ENCODE measurements around the gene CPXM2. TPM values are rescaled to one million over a fixed set of nuclear protein-coding genes. Genes with fewer than 3 reads are reported as not detected.

The CPXM2 gene
- total RNA-seq, 2 experiments from 2014 or later = not detected

DNA sequence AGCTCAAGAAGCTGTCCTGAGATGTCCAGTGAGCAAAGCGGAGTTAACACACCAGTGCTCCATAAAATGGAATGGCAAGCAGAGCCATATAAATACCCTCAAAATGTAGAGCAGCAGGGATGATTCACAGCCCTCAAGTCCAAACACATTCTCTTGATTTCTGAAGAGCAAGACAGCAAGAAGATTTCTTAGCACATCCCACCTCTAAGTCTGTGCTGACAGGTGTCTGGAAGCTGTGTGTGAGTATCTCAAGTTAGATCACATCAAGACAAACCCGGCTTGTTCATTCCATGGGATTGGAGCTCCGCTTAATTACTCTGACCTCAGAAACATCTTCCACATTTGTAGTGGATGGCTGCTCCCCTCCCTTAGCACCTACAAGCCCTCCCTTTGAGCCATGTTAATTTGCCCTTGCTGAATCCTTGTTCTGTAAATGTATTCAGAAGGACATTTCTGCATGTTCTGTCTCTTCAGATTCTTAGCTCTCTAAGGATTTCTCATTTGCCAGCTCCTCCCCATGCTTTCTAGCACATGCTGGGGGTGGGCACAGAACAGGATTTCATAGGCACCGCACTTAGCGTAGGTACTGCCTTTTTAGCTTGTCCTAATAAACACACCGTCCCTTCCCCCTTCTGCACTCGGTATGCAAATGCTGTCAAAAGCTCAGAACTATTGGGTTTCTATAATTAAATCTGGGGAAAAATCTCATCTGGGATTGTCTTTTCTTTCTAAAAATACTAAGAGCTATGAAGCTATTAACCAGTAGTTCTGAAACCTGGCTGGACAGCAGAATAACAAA is 112.7 kb downstream of the CPXM2 start:
- no peaks in the 10 kb centered on the region for H3K9me3 Mint-ChIP-seq
- no peak for DNase-seq
- no peak overlapping the region for H3K27ac Mint-ChIP-seq
- no peaks in the 10 kb centered on the region for H3K36me3 Mint-ChIP-seq
- peaks cover 25% of the 10 kb centered on the region for H3K27me3 Mint-ChIP-seq
- H3K4me1 Mint-ChIP-seq (ENCODE audit: low read depth) = no peaks in the 10 kb centered on the region
- ChIA-PET CTCF (no interaction called here), POLR2A (no interaction called here)
- H3K4me3 Mint-ChIP-seq = no peak overlapping the region
- intact Hi-C loops (cut with micrococcal nuclease) = no loop called here

GRCh38 chr10:123777881-123778280 is 113.7 kb downstream of the CPXM2 start:
- no peak for DNase-seq
- ChIA-PET POLR2A (no interaction called here), CTCF (no interaction called here)
- H3K9me3 Mint-ChIP-seq = peaks cover 10% of the 10 kb centered on the region
- no peak overlapping the region for H3K27ac Mint-ChIP-seq
- intact Hi-C loops (cut with micrococcal nuclease) = no loop called here
- peaks cover 29% of the 10 kb centered on the region for H3K27me3 Mint-ChIP-seq
- H3K4me1 Mint-ChIP-seq (ENCODE audit: low read depth) = peaks cover 2% of the 10 kb centered on the region
- H3K36me3 Mint-ChIP-seq = peaks cover 5% of the 10 kb centered on the region
- no peak overlapping the region for H3K4me3 Mint-ChIP-seq

DNA sequence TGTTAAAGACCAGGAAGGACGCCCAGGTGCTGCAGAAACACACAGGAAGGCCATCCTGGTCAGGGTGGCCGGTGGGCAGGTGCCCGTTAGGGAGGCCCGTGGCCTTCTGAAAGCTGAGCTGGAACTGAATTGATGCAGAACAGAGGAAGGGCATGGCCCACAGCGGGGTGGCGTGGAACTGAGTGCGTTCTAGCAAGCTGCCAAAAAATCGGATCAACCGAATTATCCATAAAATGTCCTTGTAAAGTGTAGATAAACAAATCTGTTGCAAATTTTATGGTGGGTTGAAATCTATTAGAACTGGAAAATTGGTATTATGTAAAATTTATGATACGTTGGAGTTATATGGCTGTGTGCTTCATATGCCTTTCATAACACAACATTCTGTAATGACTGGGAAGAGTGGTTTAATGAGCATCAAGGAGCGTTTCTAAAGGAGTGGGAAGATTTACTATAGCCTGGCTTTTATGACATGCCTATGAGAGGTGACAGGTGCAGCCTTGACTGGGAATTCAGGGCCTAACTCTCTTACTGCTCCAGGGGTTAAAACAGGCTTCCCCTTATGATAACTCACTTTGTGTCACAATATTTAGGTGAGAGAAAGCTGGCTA is 117.4 kb downstream of the CPXM2 start:
- ChIA-PET POLR2A (no interaction called here), CTCF (no interaction called here)
- H3K4me3 Mint-ChIP-seq = no peak overlapping the region
- DNase-seq = no peak
- intact Hi-C loops (cut with micrococcal nuclease) = no loop called here
- peaks cover 2% of the 10 kb centered on the region for H3K4me1 Mint-ChIP-seq (ENCODE audit: low read depth)
- peaks cover 15% of the 10 kb centered on the region for H3K27me3 Mint-ChIP-seq
- peaks cover 7% of the 10 kb centered on the region for H3K36me3 Mint-ChIP-seq
- H3K9me3 Mint-ChIP-seq = peaks cover 19% of the 10 kb centered on the region
- no peak overlapping the region for H3K27ac Mint-ChIP-seq

GRCh38 chr10:123772645-123773508 is 118.7 kb downstream of the CPXM2 start:
- Mint-ChIP-seq H3K27ac (peak overlapping the region; percentile 82), H3K4me1 (ENCODE audit: low read depth) (peaks cover 2% of the 10 kb centered on the region), H3K27me3 (peaks cover 14% of the 10 kb centered on the region), H3K9me3 (peaks cover 19% of the 10 kb centered on the region), H3K36me3 (peaks cover 7% of the 10 kb centered on the region), H3K4me3 (peak overlapping the region; percentile 63)
- peak; percentile 24 for DNase-seq
- intact Hi-C loops (cut with micrococcal nuclease) = no loop called here
- ChIA-PET CTCF (no interaction called here), POLR2A (no interaction called here)

- Mint-ChIP-seq H3K27me3 (peaks cover 10% of the 10 kb centered on the region), H3K27ac (peak overlapping the region; percentile 82), H3K9me3 (peaks cover 19% of the 10 kb centered on the region), H3K4me1 (ENCODE audit: low read depth) (peaks cover 2% of the 10 kb centered on the region), H3K4me3 (peak overlapping the region; percentile 63), H3K36me3 (peaks cover 7% of the 10 kb centered on the region)
- intact Hi-C loops (cut with micrococcal nuclease) = no loop called here
- CTCF ChIA-PET = no interaction called here
- DNase-seq = no peak
- POLR2A ChIA-PET = no interaction called here
Observed at GRCh38 chr10:123771877-123772644, 119.5 kb downstream of the CPXM2 start.

DNA sequence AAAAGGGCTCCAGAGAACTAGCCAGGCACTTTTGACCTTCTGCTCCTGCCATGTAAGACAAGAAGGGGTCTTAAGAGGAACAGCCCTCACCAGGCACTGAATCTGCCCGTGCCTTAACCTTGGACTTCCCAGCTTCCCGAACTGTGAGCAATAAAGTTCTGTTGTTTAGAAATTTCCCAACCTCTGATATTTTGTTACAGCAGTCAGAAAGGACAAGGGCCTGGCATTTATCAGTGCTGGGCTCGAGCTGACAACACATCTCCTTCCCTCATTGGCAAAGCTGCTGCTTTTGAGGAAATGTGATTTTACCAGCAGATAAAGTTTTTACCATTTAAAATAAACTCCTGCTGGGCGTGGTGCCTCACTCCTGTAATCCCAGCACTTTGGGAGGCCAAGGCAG is 122.0 kb downstream of the CPXM2 start:
- CTCF ChIA-PET = no interaction called here
- intact Hi-C loops (cut with micrococcal nuclease) = no loop called here
- H3K4me3 Mint-ChIP-seq = no peak overlapping the region
- no peak for DNase-seq
- peaks cover 7% of the 10 kb centered on the region for H3K36me3 Mint-ChIP-seq
- no peak overlapping the region for H3K27ac Mint-ChIP-seq
- POLR2A ChIA-PET = no interaction called here
- H3K4me1 Mint-ChIP-seq (ENCODE audit: low read depth) = peaks cover 2% of the 10 kb centered on the region
- H3K9me3 Mint-ChIP-seq = peaks cover 19% of the 10 kb centered on the region
- H3K27me3 Mint-ChIP-seq = peaks cover 18% of the 10 kb centered on the region

- Mint-ChIP-seq H3K27me3 (peaks cover 17% of the 10 kb centered on the region), H3K4me1 (ENCODE audit: low read depth) (no peaks in the 10 kb centered on the region), H3K4me3 (no peak overlapping the region), H3K9me3 (no peaks in the 10 kb centered on the region), H3K27ac (no peak overlapping the region), H3K36me3 (no peaks in the 10 kb centered on the region)
- POLR2A ChIA-PET = no interaction called here
- CTCF ChIA-PET = no interaction called here
- DNase-seq = no peak
- intact Hi-C loops (cut with micrococcal nuclease) = no loop called here
Observed at GRCh38 chr10:123766761-123767160, 124.8 kb downstream of the CPXM2 start.

GRCh38 chr10:123766012-123766411 is 125.6 kb downstream of the CPXM2 start:
- ChIA-PET POLR2A (no interaction called here), CTCF (no interaction called here)
- Mint-ChIP-seq H3K4me1 (ENCODE audit: low read depth) (no peaks in the 10 kb centered on the region), H3K4me3 (no peak overlapping the region), H3K36me3 (no peaks in the 10 kb centered on the region), H3K27ac (no peak overlapping the region), H3K9me3 (no peaks in the 10 kb centered on the region), H3K27me3 (peaks cover 17% of the 10 kb centered on the region)
- intact Hi-C loops (cut with micrococcal nuclease) = no loop called here
- DNase-seq = no peak

DNA sequence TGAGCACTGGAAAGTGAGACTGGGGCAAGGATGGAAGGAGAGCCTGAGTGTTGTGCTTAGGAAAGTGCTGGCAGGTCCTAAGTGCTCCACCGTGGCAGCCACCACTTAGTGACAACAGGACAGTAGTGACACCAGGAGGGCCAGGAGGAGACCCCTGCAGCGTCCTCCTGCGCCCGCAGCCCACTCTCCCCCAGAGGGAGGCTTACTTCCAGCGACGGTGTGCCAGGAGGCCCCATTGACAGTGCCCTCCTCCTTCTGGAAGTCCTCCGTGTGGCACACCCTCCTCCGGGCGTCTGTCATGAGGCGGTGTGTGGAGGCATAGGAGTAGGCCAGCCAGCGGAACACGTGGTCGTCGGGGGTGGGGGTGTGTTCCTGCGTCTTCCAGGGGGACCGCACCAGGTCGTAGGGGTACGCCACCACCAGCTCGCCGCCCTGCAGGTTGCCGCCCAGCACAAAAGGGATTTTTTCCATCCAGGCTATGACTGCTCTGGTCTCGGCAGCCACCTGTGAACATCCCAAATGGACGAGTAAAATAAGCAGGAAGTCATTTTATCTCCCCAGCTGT is 129.9 kb downstream of the CPXM2 start:
- Mint-ChIP-seq H3K36me3 (no peaks in the 10 kb centered on the region), H3K4me1 (ENCODE audit: low read depth) (no peaks in the 10 kb centered on the region), H3K27ac (no peak overlapping the region), H3K27me3 (peaks cover 10% of the 10 kb centered on the region), H3K4me3 (no peak overlapping the region), H3K9me3 (no peaks in the 10 kb centered on the region)
- POLR2A ChIA-PET = no interaction called here
- intact Hi-C loops (cut with micrococcal nuclease) = no loop called here
- CTCF ChIA-PET = no interaction called here
- DNase-seq = no peak

DNA sequence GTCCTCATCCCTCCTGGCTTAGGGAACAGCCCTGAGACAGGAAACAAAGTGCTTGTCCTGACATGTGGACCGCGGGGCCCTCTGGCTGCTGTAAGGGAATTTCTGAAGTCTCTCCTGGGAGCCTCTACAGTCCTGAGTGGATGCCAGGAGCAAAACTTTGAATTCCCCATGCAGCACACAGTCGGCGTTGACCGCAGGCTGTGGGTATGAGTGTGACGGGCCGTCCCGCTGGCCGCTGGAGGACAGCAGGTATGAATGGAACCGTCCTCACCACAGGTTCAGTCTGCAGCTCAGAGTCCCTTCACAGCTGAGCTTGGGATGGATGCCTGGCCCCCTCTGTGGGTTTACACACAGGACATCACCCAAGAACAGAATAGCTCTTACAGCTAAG is 130.6 kb downstream of the CPXM2 start:
- ChIA-PET CTCF (no interaction called here), POLR2A (no interaction called here)
- intact Hi-C loops (cut with micrococcal nuclease) = no loop called here
- no peaks in the 10 kb centered on the region for H3K4me1 Mint-ChIP-seq (ENCODE audit: low read depth)
- no peaks in the 10 kb centered on the region for H3K36me3 Mint-ChIP-seq
- peaks cover 8% of the 10 kb centered on the region for H3K27me3 Mint-ChIP-seq
- H3K27ac Mint-ChIP-seq = no peak overlapping the region
- no peak overlapping the region for H3K4me3 Mint-ChIP-seq
- no peaks in the 10 kb centered on the region for H3K9me3 Mint-ChIP-seq
- DNase-seq = no peak

DNA sequence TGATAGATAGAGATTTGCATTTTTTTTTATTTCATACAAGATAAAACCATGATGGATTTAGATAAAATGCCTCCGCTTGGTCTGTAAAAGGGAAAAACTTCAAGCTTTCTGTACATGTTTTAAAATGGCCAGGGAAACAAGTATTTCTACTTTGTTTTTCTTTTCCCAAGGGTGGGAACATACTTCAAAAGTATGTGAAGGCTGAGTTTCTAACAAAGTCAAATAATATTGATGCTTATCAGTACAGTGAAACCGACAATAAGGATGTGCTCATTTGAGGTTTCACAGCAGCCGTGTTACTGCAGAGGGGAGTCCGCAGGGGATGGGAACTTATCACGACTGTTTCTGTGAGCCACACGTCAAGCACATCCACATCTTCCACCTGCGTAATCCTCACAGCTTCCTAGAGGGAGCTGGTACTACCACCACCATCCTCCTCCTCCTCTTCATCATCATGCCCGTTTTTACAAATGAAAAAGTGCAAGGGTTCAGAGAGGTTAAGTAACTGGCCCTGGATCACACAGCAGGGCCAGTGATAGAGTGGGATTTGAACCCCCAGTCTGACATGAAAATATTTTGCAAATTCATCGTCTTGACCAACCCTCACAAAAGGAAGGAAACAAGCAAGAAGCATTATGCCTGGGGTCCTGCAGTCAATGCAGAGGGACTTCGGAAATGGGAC is 131.1 kb downstream of the CPXM2 start:
- H3K27ac Mint-ChIP-seq = no peak overlapping the region
- CTCF ChIA-PET = no interaction called here
- DNase-seq = no peak

More for the DNA sequence above, 131.1 kb downstream of the CPXM2 start:
- no peak overlapping the region for H3K4me3 Mint-ChIP-seq
- no peaks in the 10 kb centered on the region for H3K36me3 Mint-ChIP-seq
- H3K27me3 Mint-ChIP-seq = peaks cover 5% of the 10 kb centered on the region
- POLR2A ChIA-PET = no interaction called here
- no peaks in the 10 kb centered on the region for H3K9me3 Mint-ChIP-seq
- intact Hi-C loops (cut with micrococcal nuclease) = no loop called here
- H3K4me1 Mint-ChIP-seq (ENCODE audit: low read depth) = no peaks in the 10 kb centered on the region

All from activated CD4-positive, alpha-beta memory T cell treated with anti-CD3 and anti-CD28 coated beads for 36 hours (primary cell).